HG03045 (cell line): ENCODE measurements around the gene RAD9A.
"Not testable (repeated sequence)": the region's sequence is repeated elsewhere in the genome, so short reads cannot be mapped to it uniquely, and the experiment has no call there.

Experiments
- ATAC-seq: cut with Tn5 transposase; IDR thresholded peaks from one replicate; pipeline ENCODE4 v1.9.1; 2021; ENCODE audit warnings: mild to moderate bottlenecking, moderate library complexity; ENCODE audit not compliant: unreplicated experiment

Gene RAD9A

GRCh38 chr11:67421430-67422031 is 29.7 kb downstream of the RAD9A start:
- ATAC-seq, result no peak

- ATAC-seq, result no peak
These were observed 31.1 kb downstream of the RAD9A start for GRCh38 chr11:67422891-67423290.

- no peak for ATAC-seq
These were observed 31.7 kb downstream of the RAD9A start for GRCh38 chr11:67423466-67423865.

GRCh38 chr11:67423891-67424613 is 32.3 kb downstream of the RAD9A start:
- ATAC-seq, result no peak

- ATAC-seq, result not testable (repeated sequence)
These were observed 35.6 kb downstream of the RAD9A start for GRCh38 chr11:67427364-67427859.

GRCh38 chr11:67428052-67429001 is 36.5 kb downstream of the RAD9A start, which contains the start of gene RPS6KB2:
Gene RPS6KB2, plus strand, starts transcription at chr11:67428494. Its CDS starts 52 bp downstream, at chr11:67428546.
- ATAC-seq, result peak; percentile 78

GRCh38 chr11:67429038-67429668 is 37.4 kb downstream of the RAD9A start:
- no peak for ATAC-seq

- ATAC-seq, result no peak
These were observed 37.9 kb downstream of the RAD9A start for GRCh38 chr11:67429722-67430121.

GRCh38 chr11:67431346-67432249 is 39.8 kb downstream of the RAD9A start:
- no peak for ATAC-seq

GRCh38 chr11:67432655-67433349 is 41.0 kb downstream of the RAD9A start:
- no peak for ATAC-seq

GRCh38 chr11:67433536-67434394 is 42.0 kb downstream of the RAD9A start:
- no peak for ATAC-seq

GRCh38 chr11:67434395-67434881 is 42.7 kb downstream of the RAD9A start:
- ATAC-seq, result no peak

- ATAC-seq, result no peak
These were observed 43.4 kb downstream of the RAD9A start for GRCh38 chr11:67435031-67435726.

GRCh38 chr11:67435727-67436458 is 44.1 kb downstream of the RAD9A start:
- no peak for ATAC-seq

GRCh38 chr11:67436459-67437081 is 44.8 kb downstream of the RAD9A start:
- no peak for ATAC-seq

- ATAC-seq, result no peak
These were observed 45.5 kb downstream of the RAD9A start, which contains the start of gene PTPRCAP for GRCh38 chr11:67437082-67437808. Gene PTPRCAP, minus strand, starts transcription at chr11:67437682. Its CDS starts 63 bp downstream, at chr11:67437619.
